ENCODE measurements around the gene RAB27A.

Gene RAB27A

DNA sequence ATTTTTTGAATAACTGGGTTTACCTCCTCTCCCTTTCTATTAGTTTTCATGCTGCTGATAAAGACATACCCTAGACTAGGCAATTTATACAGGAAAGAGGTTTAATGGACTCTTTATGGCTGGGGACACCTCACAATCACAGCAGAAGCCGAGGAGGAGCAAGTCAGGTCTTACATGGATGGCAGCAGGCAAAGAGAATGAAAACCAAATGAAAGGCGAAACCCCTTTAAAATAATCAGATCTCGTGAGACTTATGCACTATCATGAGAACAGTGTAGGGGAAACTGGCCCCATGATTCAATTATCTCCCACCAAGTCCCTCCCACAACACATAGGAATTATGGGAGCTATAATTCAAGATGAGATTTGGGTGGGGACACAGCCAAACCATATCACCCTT lies 90.9 kb downstream of the RAB27A start:
- no peaks in the 10 kb centered on the region for H3K9me3 ChIP-seq (ENCODE audit: control insufficient read depth in 1 of 2, low read length in 2 of 2)
- no peak overlapping the region for H3K27ac ChIP-seq (ENCODE audit: low read depth, low read length)
- H3K4me3 ChIP-seq (ENCODE audit: low read depth in 1 of 2, low read length in 2 of 2), result no peak overlapping the region
- no peak overlapping the region for H3K9ac ChIP-seq (ENCODE audit: low read depth in 1 of 2, low read length in 2 of 2)
- H3K36me3 ChIP-seq (ENCODE audit: control insufficient read depth in 1 of 2, insufficient read depth in 2 of 2, low read length in 2 of 2), result no peaks in the 10 kb centered on the region
- H3K4me1 ChIP-seq (ENCODE audit: control insufficient read depth in 1 of 2, insufficient read depth in 2 of 2, low read length in 2 of 2), result peaks cover 27% of the 10 kb centered on the region in 2 donors
- no peaks in the 10 kb centered on the region for H3K27me3 ChIP-seq (ENCODE audit: control insufficient read depth in 1 of 2, insufficient read depth in 2 of 2, low read length in 2 of 2)

DNA sequence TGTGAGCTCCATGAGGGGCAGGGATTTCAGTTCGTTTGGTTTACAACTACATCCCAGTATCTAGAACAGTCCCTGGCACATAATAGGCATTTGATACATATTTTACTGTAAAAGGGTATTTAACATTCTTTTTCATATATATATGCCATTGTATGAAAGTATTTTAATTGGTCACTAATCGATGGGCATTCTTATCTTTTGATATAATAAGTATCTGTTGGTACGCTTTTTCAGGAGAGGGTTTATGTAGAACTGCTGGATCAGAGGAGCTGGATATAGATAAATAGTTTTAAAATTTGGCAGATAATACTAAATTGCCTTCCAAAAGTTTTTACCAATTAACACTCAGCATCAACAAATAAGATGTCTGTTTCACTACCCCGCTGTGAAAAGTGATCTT lies 91.9 kb downstream of the RAB27A start:
- Histone ChIP-seq H3K27me3 (ENCODE audit: control insufficient read depth in 1 of 2, insufficient read depth in 2 of 2, low read length in 2 of 2) (no peaks in the 10 kb centered on the region), H3K27ac (ENCODE audit: low read depth, low read length) (no peak overlapping the region), H3K9me3 (ENCODE audit: control insufficient read depth in 1 of 2, low read length in 2 of 2) (no peaks in the 10 kb centered on the region), H3K4me1 (ENCODE audit: control insufficient read depth in 1 of 2, insufficient read depth in 2 of 2, low read length in 2 of 2) (peaks cover 27% of the 10 kb centered on the region in 2 donors), H3K9ac (ENCODE audit: low read depth in 1 of 2, low read length in 2 of 2) (peak overlapping the region; percentile 85 to 87), H3K36me3 (ENCODE audit: control insufficient read depth in 1 of 2, insufficient read depth in 2 of 2, low read length in 2 of 2) (peaks cover 0 to under 1% of the 10 kb centered on the region in 2 donors), H3K4me3 (ENCODE audit: low read depth in 1 of 2, low read length in 2 of 2) (peak overlapping the region; percentile 74 to 97)

DNA sequence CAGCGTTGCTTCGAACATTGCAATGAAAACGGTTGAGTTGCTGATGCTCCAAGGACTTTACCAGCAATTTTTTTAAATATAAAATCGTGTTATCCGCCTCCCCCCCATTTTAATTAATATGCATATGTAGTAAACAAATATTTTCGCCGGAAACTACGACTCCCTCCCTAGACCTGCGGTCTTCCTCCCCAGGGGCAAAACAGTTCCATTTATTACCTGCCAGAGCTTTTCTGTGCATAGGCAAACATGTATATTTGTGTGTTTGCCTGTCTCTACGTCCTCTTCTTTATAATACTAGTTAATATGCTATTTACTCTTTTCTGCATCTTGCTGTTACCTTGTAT lies 92.3 kb downstream of the RAB27A start:
- H3K9ac ChIP-seq (ENCODE audit: low read depth in 1 of 2, low read length in 2 of 2), result peak overlapping the region; percentile 85 to 87
- no peaks in the 10 kb centered on the region for H3K27me3 ChIP-seq (ENCODE audit: control insufficient read depth in 1 of 2, insufficient read depth in 2 of 2, low read length in 2 of 2)
- H3K27ac ChIP-seq (ENCODE audit: low read depth, low read length), result peak overlapping the region; percentile 78
- peaks cover under 1 to 5% of the 10 kb centered on the region in 2 donors for H3K36me3 ChIP-seq (ENCODE audit: control insufficient read depth in 1 of 2, insufficient read depth in 2 of 2, low read length in 2 of 2)
- peaks cover 27% of the 10 kb centered on the region in 2 donors for H3K4me1 ChIP-seq (ENCODE audit: control insufficient read depth in 1 of 2, insufficient read depth in 2 of 2, low read length in 2 of 2)
- peak overlapping the region; percentile 74 to 97 for H3K4me3 ChIP-seq (ENCODE audit: low read depth in 1 of 2, low read length in 2 of 2)
- no peaks in the 10 kb centered on the region for H3K9me3 ChIP-seq (ENCODE audit: control insufficient read depth in 1 of 2, low read length in 2 of 2)

DNA sequence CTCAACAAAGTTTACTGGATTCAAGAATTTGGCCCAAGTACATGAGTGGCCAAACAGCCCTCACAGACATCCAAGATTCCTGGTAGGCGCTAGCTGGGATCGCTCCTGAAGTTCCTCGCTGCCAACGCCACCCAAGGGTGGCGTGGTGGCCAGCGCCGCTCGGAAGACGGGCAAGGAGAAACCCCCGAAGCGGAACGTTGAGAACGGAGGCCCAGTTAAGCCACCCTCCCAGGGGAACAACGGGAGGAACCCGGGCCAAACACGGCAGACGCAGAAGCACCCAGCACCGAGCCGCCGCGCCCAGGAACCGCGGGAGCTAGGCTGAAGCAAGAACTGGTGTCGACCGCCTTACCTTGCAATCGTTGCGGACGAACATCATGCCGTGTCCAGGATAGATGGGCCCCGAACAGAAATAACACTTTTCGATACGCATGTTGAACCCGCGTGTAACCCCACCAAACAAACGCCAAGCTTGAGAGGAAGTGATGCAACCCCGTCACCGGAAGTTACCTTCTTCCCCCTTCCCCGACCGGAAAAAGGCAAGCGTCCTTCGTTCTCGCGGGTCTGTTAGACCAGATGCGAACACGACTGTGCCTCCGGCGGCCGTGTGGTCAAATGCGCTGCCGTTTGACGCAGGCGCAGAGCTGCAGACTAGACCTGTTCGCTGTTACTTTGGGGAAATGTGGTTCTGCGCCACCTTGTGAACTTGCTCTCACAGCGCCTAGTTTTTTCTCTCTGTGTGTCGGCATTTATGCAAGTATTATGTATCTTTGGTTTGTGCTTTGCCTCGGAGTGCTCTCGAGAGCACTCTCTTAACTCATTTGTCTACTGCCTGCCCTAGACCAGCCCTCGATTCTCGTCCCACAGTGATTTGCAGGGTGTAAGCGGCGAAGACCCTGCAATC lies 92.9 kb downstream of the RAB27A start, which contains the start of gene RSL24D1:
Gene RSL24D1 (minus strand): TSS at position 484 of the 904 bp plus-strand sequence. CDS start 51 bp downstream, at position 433.
- Histone ChIP-seq H3K4me1 (ENCODE audit: control insufficient read depth in 1 of 2, insufficient read depth in 2 of 2, low read length in 2 of 2) (peaks cover 27% of the 10 kb centered on the region in 2 donors), H3K27me3 (ENCODE audit: control insufficient read depth in 1 of 2, insufficient read depth in 2 of 2, low read length in 2 of 2) (no peaks in the 10 kb centered on the region), H3K9ac (ENCODE audit: low read depth in 1 of 2, low read length in 2 of 2) (peak within 1 kb of the TSS; percentile 87 to 92), H3K4me3 (ENCODE audit: low read depth in 1 of 2, low read length in 2 of 2) (peak within 1 kb of the TSS; percentile 74 to 97), H3K27ac (ENCODE audit: low read depth, low read length) (peak within 1 kb of the TSS; percentile 78), H3K9me3 (ENCODE audit: control insufficient read depth in 1 of 2, low read length in 2 of 2) (no peaks in the 10 kb centered on the region), H3K36me3 (ENCODE audit: control insufficient read depth in 1 of 2, insufficient read depth in 2 of 2, low read length in 2 of 2) (peaks cover 4 to 10% of the 10 kb centered on the region in 2 donors)

DNA sequence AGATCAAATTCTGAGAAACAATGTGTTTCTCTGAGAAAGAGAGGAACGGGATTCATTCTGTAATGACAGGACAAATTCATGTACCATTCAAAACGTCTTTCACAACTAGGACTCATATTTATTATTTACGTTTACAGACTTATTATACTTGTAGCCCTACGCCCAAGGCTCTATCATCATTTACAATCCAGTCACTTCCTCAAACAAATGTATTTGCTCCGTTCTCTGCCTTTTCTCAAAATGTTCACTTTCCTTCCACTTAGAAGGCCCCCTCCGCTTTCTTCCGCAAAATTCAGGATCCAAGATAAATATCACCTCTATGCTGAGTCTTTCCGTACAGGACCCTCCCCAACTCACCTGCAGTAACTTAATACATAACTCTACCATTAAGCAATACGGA lies 93.6 kb downstream of the RAB27A start:
- Histone ChIP-seq H3K4me1 (ENCODE audit: control insufficient read depth in 1 of 2, insufficient read depth in 2 of 2, low read length in 2 of 2) (peaks cover 27% of the 10 kb centered on the region in 2 donors), H3K27me3 (ENCODE audit: control insufficient read depth in 1 of 2, insufficient read depth in 2 of 2, low read length in 2 of 2) (no peaks in the 10 kb centered on the region), H3K9ac (ENCODE audit: low read depth in 1 of 2, low read length in 2 of 2) (peak overlapping the region; percentile 87 to 92), H3K9me3 (ENCODE audit: control insufficient read depth in 1 of 2, low read length in 2 of 2) (no peaks in the 10 kb centered on the region), H3K27ac (ENCODE audit: low read depth, low read length) (peak overlapping the region; percentile 78), H3K36me3 (ENCODE audit: control insufficient read depth in 1 of 2, insufficient read depth in 2 of 2, low read length in 2 of 2) (peaks cover 4 to 18% of the 10 kb centered on the region in 2 donors), H3K4me3 (ENCODE audit: low read depth in 1 of 2, low read length in 2 of 2) (peak overlapping the region; percentile 74 to 97)

DNA sequence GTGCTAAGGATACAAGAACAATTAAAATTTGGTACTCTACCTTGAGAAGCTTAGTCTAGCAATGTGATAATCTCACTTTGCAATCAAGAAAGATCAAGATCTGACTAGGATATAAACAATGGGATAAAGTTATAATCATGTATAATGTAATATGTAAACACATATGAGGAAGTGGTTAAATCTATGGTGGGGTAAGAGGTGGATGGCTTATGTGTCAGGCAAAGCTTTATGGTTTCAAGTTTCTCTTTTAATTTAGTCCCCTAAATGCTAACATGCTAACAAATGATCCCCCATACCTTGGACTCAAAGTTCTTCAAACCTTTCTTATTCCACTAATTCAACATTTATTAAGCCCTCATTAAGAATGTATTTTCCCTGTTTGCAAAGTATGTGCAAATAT lies 95.4 kb downstream of the RAB27A start:
- no peaks in the 10 kb centered on the region for H3K27me3 ChIP-seq (ENCODE audit: control insufficient read depth in 1 of 2, insufficient read depth in 2 of 2, low read length in 2 of 2)
- no peak overlapping the region for H3K9ac ChIP-seq (ENCODE audit: low read depth in 1 of 2, low read length in 2 of 2)

DNA sequence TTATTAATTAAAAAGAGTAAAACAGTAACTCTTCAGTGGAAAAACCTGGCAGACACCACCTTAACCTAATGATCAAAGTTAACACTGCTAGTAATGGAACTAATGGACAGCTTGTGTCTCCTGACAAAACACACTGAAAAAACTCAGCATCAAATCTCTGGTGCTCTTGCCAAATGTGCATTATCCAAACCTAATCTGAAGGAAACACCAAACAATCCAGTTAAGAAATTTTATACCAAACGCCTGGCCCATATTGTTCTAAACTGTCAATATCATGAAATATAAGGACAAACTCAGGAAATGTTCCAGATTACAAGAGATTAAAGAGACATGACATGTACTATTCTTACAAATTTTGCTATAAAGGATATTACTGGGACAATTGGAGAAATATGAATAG lies 103.3 kb downstream of the RAB27A start:
- Histone ChIP-seq H3K9me3 (ENCODE audit: control insufficient read depth in 1 of 2, low read length in 2 of 2) (no peaks in the 10 kb centered on the region), H3K4me1 (ENCODE audit: control insufficient read depth in 1 of 2, insufficient read depth in 2 of 2, low read length in 2 of 2) (no peaks in the 10 kb centered on the region), H3K9ac (ENCODE audit: low read depth in 1 of 2, low read length in 2 of 2) (no peak overlapping the region), H3K36me3 (ENCODE audit: control insufficient read depth in 1 of 2, insufficient read depth in 2 of 2, low read length in 2 of 2) (peaks cover 18 to 63% of the 10 kb centered on the region in 2 donors), H3K4me3 (ENCODE audit: low read depth in 1 of 2, low read length in 2 of 2) (no peak overlapping the region), H3K27ac (ENCODE audit: low read depth, low read length) (no peak overlapping the region), H3K27me3 (ENCODE audit: control insufficient read depth in 1 of 2, insufficient read depth in 2 of 2, low read length in 2 of 2) (no peaks in the 10 kb centered on the region)

More for the DNA sequence above, 95.4 kb downstream of the RAB27A start:
- H3K27ac ChIP-seq (ENCODE audit: low read depth, low read length), result no peak overlapping the region
- no peaks in the 10 kb centered on the region for H3K9me3 ChIP-seq (ENCODE audit: control insufficient read depth in 1 of 2, low read length in 2 of 2)
- peaks cover 5 to 30% of the 10 kb centered on the region in 2 donors for H3K36me3 ChIP-seq (ENCODE audit: control insufficient read depth in 1 of 2, insufficient read depth in 2 of 2, low read length in 2 of 2)
- H3K4me3 ChIP-seq (ENCODE audit: low read depth in 1 of 2, low read length in 2 of 2), result no peak overlapping the region
- H3K4me1 ChIP-seq (ENCODE audit: control insufficient read depth in 1 of 2, insufficient read depth in 2 of 2, low read length in 2 of 2), result peaks cover 27% of the 10 kb centered on the region in 2 donors

DNA sequence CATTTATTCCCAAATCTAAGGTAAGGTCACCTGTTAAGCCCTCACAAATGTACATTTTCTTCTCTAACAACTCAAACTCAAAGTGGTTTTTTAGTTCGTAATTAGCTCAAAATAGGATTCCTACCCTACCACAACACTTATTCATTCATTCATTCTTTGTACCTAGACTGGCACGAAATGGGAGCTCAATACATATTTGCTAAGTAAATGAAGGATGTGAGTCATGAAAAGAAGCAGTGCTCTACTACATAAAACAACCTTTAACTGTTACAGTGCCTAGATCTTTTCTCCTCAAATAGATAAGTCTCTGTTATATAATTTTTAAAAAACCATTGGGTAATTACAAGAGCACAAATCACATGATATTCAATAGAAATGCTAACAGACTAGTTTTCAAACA lies 105.9 kb downstream of the RAB27A start:
- no peaks in the 10 kb centered on the region for H3K4me1 ChIP-seq (ENCODE audit: control insufficient read depth in 1 of 2, insufficient read depth in 2 of 2, low read length in 2 of 2)
- peaks cover 18 to 65% of the 10 kb centered on the region in 2 donors for H3K36me3 ChIP-seq (ENCODE audit: control insufficient read depth in 1 of 2, insufficient read depth in 2 of 2, low read length in 2 of 2)
- H3K4me3 ChIP-seq (ENCODE audit: low read depth in 1 of 2, low read length in 2 of 2), result no peak overlapping the region
- H3K27ac ChIP-seq (ENCODE audit: low read depth, low read length), result no peak overlapping the region
- H3K9me3 ChIP-seq (ENCODE audit: control insufficient read depth in 1 of 2, low read length in 2 of 2), result no peaks in the 10 kb centered on the region
- H3K9ac ChIP-seq (ENCODE audit: low read depth in 1 of 2, low read length in 2 of 2), result no peak overlapping the region
- H3K27me3 ChIP-seq (ENCODE audit: control insufficient read depth in 1 of 2, insufficient read depth in 2 of 2, low read length in 2 of 2), result no peaks in the 10 kb centered on the region

DNA sequence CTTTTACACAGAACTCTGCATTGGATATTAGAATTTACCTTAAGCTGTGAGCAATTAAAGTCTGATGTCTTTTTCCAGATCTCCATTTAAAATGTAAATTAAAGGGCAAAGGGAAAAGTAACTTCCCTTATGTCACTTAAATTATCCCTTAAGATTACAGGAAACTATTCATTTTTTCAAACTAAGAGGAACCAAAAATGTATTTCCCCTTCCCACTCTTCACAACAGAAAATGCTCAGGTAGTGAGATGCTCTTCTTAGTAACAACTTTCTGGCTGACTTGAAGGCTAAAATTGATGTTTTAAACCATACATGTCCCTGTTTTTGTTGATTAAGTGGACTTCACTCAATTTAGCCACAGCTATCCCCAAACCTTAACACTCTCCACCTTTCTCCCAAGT lies 110.5 kb downstream of the RAB27A start:
- Histone ChIP-seq H3K9ac (ENCODE audit: low read depth in 1 of 2, low read length in 2 of 2) (no peak overlapping the region), H3K36me3 (ENCODE audit: control insufficient read depth in 1 of 2, insufficient read depth in 2 of 2, low read length in 2 of 2) (peaks cover 12 to 53% of the 10 kb centered on the region in 2 donors)

DNA sequence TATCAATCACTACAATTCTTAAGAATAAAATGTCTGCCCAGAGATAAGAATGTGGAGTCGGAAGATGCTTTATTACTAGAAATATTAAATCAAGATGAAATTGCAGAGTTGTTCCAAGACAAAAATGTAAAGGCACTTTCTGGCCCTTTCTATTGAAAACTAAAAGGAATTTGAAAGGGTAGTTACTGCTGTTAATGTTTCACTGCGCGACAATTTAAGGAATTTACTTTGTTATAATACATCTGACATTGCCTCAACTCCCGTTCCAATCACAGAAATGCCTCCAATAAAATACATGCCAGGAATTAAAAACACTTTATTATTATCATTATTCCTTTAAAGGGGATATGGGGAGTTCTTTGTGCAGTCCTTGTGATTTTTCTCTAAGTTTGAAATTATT lies 119.3 kb downstream of the RAB27A start:
- no peaks in the 10 kb centered on the region for H3K4me1 ChIP-seq (ENCODE audit: control insufficient read depth in 1 of 2, insufficient read depth in 2 of 2, low read length in 2 of 2)
- no peak overlapping the region for H3K27ac ChIP-seq (ENCODE audit: low read depth, low read length)
- H3K36me3 ChIP-seq (ENCODE audit: control insufficient read depth in 1 of 2, insufficient read depth in 2 of 2, low read length in 2 of 2), result no peaks in the 10 kb centered on the region
- H3K9ac ChIP-seq (ENCODE audit: low read depth in 1 of 2, low read length in 2 of 2), result no peak overlapping the region
- no peaks in the 10 kb centered on the region for H3K27me3 ChIP-seq (ENCODE audit: control insufficient read depth in 1 of 2, insufficient read depth in 2 of 2, low read length in 2 of 2)
- no peak overlapping the region for H3K4me3 ChIP-seq (ENCODE audit: low read depth in 1 of 2, low read length in 2 of 2)
- H3K9me3 ChIP-seq (ENCODE audit: control insufficient read depth in 1 of 2, low read length in 2 of 2), result no peaks in the 10 kb centered on the region

More for the DNA sequence above, 110.5 kb downstream of the RAB27A start:
- Histone ChIP-seq H3K9me3 (ENCODE audit: control insufficient read depth in 1 of 2, low read length in 2 of 2) (no peaks in the 10 kb centered on the region), H3K27me3 (ENCODE audit: control insufficient read depth in 1 of 2, insufficient read depth in 2 of 2, low read length in 2 of 2) (no peaks in the 10 kb centered on the region), H3K4me1 (ENCODE audit: control insufficient read depth in 1 of 2, insufficient read depth in 2 of 2, low read length in 2 of 2) (no peaks in the 10 kb centered on the region), H3K27ac (ENCODE audit: low read depth, low read length) (no peak overlapping the region), H3K4me3 (ENCODE audit: low read depth in 1 of 2, low read length in 2 of 2) (no peak overlapping the region)
